Activated B cell treated with CpG ODN at 0.5 μM for 24 hours (primary cell): ENCODE results near the gene SLC41A3. TPM values are rescaled to one million over a fixed set of nuclear protein-coding genes. Genes with fewer than 3 reads are reported as not detected.

Source experiments
- ATAC-seq: fragments of 200-7000 bp; cut with Tn5 transposase; one replicate; pipeline ENCODE4 v1.10.0; 2021; ENCODE audit warnings: low read depth, mild to moderate bottlenecking, moderate library complexity
- CTCF ChIA-PET: fragments of 350-600 bp; sonication (Branson Sonifier 250); formaldehyde crosslinking; loops from one replicate; lab custom pipeline; 2021; ENCODE audit warnings: antibody characterized with exemption; lab: Charles Lee
- POLR2A ChIA-PET: fragments of 350-600 bp; sonication (Branson Sonifier 250); formaldehyde crosslinking; loops from one replicate; lab custom pipeline; 2021; ENCODE audit warnings: antibody characterized with exemption; lab: Charles Lee
- DNase-seq: peaks from one replicate; pipeline ENCODE4 v3.0.0; 2022
- H3K27ac Mint-ChIP-seq: one replicate; pipeline ENCODE4 v1.8.0; 2020; ENCODE audit warnings: mixed read lengths
- H3K27me3 Mint-ChIP-seq: one replicate; pipeline ENCODE4 v1.8.0; 2021; ENCODE audit warnings: mixed read lengths
- H3K36me3 Mint-ChIP-seq: one replicate; pipeline ENCODE4 v1.8.0; 2021; ENCODE audit warnings: low read depth, mixed read lengths
- H3K4me1 Mint-ChIP-seq: one replicate; pipeline ENCODE4 v1.8.0; 2021; ENCODE audit warnings: mixed read lengths
- H3K4me3 Mint-ChIP-seq: one replicate; pipeline ENCODE4 v1.8.0; 2020; ENCODE audit warnings: mild to moderate bottlenecking, mixed read lengths
- H3K9me3 Mint-ChIP-seq: one replicate; pipeline ENCODE4 v1.8.0; 2020; ENCODE audit warnings: mixed read lengths
- intact Hi-C: fragments of 100-400 bp; cut with micrococcal nuclease; formaldehyde crosslinking; loops from one replicate; pipeline ENCODE4 v1.15.1; 2024
- total RNA-seq: library from RNA; stranded (reverse); gene quantifications from 2 replicates; pipeline ENCODE4 v1.2.3, GENCODE V29; 2022
- TF ChIP-seq, protein P1 (sequence below): fragments of 200-600 bp; IDR thresholded peaks from one replicate; pipeline ENCODE4 v1.8.0; 2022; ENCODE audit warnings: antibody characterized with exemption, mild to moderate bottlenecking

Gene SLC41A3
- total RNA-seq, 1 donor from 2014 or later = 36.2 TPM

DNA sequence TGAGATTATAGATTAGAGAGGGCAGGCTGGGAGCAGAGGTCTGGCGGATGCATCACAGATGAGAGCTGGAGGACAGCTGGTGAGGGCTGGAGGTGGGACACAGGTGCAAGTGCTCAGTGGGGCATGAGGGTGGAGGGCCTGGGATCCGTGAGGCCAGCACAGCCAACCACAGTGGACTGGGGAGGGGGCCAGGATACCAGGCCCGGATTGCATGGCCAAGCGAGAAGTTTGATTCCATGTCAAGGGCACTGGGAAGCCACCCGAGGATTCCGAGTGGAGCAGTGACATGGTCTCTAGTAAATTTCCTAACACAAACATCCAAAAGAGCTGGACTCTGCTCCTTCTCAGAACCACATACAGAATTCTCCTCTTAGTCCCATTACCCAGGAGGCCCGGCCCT is 44.0 kb upstream of the SLC41A3 start:
- DNase-seq = no peak
- ATAC-seq = no peak
- Mint-ChIP-seq H3K36me3 (no peaks in the 10 kb centered on the region), H3K4me3 (no peak overlapping the region), H3K27ac (no peak overlapping the region), H3K9me3 (no peaks in the 10 kb centered on the region), H3K4me1 (no peaks in the 10 kb centered on the region), H3K27me3 (no peaks in the 10 kb centered on the region)
- TF ChIP-seq, protein P1, sequence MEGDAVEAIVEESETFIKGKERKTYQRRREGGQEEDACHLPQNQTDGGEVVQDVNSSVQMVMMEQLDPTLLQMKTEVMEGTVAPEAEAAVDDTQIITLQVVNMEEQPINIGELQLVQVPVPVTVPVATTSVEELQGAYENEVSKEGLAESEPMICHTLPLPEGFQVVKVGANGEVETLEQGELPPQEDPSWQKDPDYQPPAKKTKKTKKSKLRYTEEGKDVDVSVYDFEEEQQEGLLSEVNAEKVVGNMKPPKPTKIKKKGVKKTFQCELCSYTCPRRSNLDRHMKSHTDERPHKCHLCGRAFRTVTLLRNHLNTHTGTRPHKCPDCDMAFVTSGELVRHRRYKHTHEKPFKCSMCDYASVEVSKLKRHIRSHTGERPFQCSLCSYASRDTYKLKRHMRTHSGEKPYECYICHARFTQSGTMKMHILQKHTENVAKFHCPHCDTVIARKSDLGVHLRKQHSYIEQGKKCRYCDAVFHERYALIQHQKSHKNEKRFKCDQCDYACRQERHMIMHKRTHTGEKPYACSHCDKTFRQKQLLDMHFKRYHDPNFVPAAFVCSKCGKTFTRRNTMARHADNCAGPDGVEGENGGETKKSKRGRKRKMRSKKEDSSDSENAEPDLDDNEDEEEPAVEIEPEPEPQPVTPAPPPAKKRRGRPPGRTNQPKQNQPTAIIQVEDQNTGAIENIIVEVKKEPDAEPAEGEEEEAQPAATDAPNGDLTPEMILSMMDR = no peak
- ChIA-PET CTCF (no interaction called here), POLR2A (no interaction called here)
- intact Hi-C loops = no loop called here

DNA sequence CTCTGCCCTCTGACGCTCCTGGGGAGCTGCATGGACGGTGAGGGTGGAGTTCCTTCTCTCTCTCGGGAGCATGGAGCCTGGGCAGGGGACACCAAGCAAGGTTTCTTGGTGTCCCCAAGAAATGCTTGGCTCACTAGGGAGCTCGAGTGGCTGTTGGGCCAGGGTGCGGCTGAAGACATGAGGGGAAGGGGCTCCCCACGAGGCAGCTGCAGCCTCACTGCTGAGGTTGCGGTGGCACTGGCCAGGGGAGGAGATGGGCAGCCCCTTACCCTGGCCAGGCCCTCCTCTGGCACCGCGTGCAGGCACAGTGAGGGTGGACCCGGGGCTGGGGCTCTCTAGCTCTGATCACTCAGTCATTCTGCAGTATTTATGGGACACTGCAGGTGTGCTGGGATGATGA is 43.5 kb upstream of the SLC41A3 start:
- Mint-ChIP-seq H3K4me1 (no peaks in the 10 kb centered on the region), H3K27me3 (no peaks in the 10 kb centered on the region), H3K9me3 (no peaks in the 10 kb centered on the region), H3K4me3 (no peak overlapping the region), H3K27ac (no peak overlapping the region), H3K36me3 (no peaks in the 10 kb centered on the region)
- ATAC-seq = no peak
- intact Hi-C loops = no loop called here
- ChIA-PET CTCF (no interaction called here), POLR2A (no interaction called here)
- peak; percentile 6 for DNase-seq
- TF ChIP-seq, protein P1 = no peak

DNA sequence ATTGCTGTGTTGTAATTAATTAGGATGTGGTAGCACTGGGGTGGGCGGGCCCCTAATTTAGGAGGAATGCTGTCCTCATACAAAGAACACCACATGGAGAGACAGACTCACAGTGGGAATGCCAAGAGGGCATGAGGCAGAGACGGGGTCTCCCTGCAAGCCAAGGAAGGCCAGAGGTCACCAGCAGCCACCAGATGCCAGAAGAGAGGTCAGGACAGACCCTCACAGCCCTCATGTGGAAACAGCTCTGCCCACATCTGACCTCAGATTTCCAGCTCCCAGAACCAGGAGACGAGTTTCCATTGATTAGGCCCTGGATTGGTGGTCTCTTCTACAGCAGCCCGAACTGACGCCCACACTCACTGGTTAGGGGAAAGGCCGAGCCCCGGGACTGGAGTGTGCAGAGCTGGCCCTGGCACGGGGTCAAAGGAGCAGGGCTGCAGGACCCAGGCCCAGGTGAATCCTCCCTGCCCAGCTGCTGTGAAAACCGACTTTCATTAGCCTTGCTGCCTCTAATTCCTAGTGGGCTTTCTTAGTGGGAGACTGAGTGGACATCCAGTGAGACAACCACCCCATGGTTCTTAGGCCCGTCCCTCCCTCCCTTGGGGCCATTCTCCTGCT is 43.0 kb upstream of the SLC41A3 start:
- no peaks in the 10 kb centered on the region for H3K4me1 Mint-ChIP-seq
- POLR2A ChIA-PET = no interaction called here
- intact Hi-C loops = no loop called here
- no peaks in the 10 kb centered on the region for H3K9me3 Mint-ChIP-seq
- no peaks in the 10 kb centered on the region for H3K36me3 Mint-ChIP-seq
- H3K4me3 Mint-ChIP-seq = no peak overlapping the region
- ATAC-seq (no peak), DNase-seq (no peak)
- TF ChIP-seq, protein P1 = no peak
- H3K27ac Mint-ChIP-seq = no peak overlapping the region
- H3K27me3 Mint-ChIP-seq = no peaks in the 10 kb centered on the region
- CTCF ChIA-PET = no interaction called here

DNA sequence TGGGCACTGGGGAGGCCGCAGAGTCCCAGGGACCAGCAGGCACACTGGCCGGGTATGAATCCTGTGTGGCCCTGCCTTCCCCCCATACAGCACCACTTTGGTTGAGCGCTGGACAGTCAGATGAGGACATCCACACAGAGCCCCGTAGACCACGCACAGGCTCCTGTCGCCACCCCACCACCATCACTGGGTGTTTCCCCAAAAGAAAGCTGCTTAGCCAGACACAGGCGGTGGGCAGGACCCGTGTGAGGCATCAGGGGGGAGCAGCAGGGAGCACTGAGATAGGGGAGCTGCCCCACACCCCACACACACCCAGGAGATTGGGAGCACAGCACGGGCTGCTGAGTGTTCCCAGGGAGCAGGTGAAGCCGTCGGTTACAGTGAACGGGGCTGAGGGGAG is 42.4 kb upstream of the SLC41A3 start:
- Mint-ChIP-seq H3K4me1 (no peaks in the 10 kb centered on the region), H3K27me3 (no peaks in the 10 kb centered on the region), H3K36me3 (no peaks in the 10 kb centered on the region), H3K9me3 (no peaks in the 10 kb centered on the region), H3K27ac (no peak overlapping the region), H3K4me3 (no peak overlapping the region)
- DNase-seq = peak; percentile 3
- POLR2A ChIA-PET = no interaction called here
- ATAC-seq = no peak
- intact Hi-C loops = no loop called here
- TF ChIP-seq, protein P1 = no peak
- CTCF ChIA-PET = no interaction called here

DNA sequence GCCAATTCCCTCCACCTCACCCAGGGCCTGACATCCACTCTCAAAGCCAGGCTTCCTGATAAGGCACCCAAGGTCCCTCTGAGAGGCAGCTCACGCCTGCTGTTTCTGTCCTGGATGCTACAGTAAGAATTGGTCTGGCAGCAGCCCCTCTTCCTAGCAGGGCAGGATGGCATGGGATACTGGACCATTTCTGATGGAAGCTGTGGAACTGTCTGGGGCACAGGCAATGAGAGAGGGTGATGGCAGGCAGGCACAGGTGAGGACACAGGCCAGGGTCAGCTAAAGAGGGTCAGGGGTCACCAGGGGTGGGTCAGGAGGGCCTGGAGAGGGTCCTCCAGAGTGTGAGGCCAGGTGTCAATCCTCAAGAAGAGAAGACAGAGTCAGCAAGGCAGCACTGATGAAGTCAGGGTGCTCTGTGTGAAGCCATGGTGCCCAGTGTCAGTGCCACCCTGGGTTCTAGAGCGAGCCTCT is 41.9 kb upstream of the SLC41A3 start:
- Mint-ChIP-seq H3K4me1 (no peaks in the 10 kb centered on the region), H3K4me3 (no peak overlapping the region), H3K27ac (no peak overlapping the region), H3K9me3 (no peaks in the 10 kb centered on the region), H3K36me3 (no peaks in the 10 kb centered on the region), H3K27me3 (no peaks in the 10 kb centered on the region)
- intact Hi-C loops = no loop called here
- POLR2A ChIA-PET = no interaction called here
- CTCF ChIA-PET = no interaction called here
- ATAC-seq (no peak), DNase-seq (peak; percentile 7)
- TF ChIP-seq, protein P1 = no peak
